HG03521 (cell line): Measurements from ENCODE around the gene LRRC25.
"Not testable (repeated sequence)": the region's sequence is repeated elsewhere in the genome, so short reads cannot be mapped to it uniquely, and the experiment has no call there.

Experiments used
- ATAC-seq: cut with Tn5 transposase; IDR thresholded peaks from one replicate; pipeline ENCODE4 v1.9.1; 2021; ENCODE audit warnings: mild to moderate bottlenecking, moderate library complexity; ENCODE audit not compliant: unreplicated experiment

The LRRC25 gene

DNA sequence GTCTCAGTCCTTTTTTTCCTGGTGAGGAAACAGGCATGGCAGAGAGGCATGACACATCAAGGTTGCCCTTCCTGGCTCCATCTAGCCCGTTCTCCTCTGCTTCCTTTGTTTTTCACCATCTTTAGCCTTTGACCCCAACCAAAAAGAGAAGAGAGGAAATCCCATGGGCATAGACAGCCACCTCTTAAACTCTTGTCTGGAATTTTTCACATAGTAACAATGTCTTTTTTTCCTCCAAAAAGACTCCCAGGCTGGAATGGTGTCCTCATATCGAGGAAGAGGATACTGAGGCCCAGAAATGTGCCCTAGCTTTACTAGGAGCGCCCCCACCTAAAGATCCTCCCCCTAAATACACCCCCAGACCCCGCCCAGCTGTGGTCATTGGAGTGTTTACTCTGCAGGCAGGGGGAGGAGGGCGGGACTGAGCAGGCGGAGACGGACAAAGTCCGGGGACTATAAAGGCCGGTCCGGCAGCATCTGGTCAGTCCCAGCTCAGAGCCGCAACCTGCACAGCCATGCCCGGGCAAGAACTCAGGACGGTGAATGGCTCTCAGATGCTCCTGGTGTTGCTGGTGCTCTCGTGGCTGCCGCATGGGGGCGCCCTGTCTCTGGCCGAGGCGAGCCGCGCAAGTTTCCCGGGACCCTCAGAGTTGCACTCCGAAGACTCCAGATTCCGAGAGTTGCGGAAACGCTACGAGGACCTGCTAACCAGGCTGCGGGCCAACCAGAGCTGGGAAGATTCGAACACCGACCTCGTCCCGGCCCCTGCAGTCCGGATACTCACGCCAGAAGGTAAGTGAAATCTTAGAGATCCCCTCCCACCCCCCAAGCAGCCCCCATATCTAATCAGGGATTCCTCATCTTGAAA, 11.5 kb downstream of the LRRC25 start, which contains the start of gene GDF15:
Gene GDF15, plus strand, starts transcription at position 484 of the 868 bp plus-strand sequence. Its CDS starts 32 bp downstream, at position 516.
- ATAC-seq = no peak

DNA sequence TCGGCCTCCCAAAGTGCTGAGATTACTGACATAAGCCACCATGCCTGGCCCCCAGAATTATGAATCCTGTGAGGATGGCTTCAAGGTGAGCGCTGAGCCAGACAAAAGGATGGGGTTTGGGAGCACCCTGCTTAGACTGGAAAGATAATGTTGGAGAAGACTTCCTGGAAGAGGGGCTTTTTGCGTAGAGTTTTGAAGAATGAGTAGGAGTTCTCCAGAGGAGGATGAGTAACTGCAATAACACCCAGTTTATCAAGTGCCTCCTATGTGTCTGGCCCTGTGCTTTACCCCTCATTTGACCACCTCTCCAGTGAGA, 12.1 kb downstream of the LRRC25 start:
- ATAC-seq = no peak

DNA sequence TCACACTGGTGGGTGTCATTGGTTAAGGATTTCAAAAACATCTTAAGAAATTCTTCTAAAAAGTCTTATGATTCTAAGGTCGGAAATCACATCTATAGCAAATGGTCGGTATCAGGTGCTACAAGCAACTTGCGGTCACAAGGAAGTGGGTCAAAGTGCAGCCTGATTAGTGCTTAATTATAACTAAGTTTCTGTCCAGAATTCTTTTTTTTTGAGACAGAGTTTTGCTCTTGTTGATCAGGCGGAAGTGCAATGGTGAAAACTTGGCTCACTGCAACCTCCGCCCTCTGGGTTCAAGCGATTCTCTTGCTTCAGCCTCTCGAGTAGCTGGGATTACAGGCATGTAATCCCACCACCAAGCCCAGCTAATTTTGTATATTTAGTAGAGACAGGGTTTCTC, 12.6 kb downstream of the LRRC25 start:
- ATAC-seq = no peak

DNA sequence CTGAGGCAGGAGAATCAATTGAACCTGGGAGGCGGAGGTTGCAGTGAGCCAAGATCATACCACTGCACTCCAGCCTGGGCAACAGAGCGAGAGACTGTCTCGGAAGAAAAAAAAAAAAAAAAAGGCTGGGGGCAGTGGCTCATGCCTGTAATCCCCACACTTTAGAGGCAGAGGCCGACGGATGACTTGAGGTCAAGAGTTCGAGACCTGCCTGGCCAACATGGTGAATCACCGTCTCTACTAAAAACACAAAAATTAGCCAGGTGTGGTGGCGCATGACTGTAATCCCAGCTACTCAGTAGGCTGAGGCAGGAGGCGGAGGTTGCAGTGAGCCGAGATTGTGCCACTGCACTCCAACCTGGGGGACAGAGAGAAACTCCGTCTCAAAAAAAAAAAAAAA, 13.8 kb downstream of the LRRC25 start:
- ATAC-seq = not testable (repeated sequence)

DNA sequence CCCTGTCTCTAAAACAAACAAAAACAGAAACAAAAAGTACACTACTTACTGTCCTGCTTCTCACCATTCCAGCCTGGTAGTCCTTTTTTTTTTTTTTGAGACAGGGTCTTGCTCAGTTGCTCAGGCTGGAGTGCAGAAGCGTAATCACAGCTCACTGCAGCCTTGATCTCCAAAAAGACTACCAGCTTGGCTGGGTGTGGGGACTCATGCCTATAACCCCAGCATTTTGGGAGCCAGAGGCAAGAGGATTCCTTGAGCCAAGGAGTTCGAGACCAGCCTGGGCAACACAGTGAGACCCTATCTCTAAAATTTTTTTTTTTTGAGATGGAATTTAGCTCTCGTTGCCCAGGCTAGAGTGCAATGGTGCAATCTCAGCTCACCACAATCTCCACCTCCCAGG, 16.6 kb downstream of the LRRC25 start:
- ATAC-seq = no peak

DNA sequence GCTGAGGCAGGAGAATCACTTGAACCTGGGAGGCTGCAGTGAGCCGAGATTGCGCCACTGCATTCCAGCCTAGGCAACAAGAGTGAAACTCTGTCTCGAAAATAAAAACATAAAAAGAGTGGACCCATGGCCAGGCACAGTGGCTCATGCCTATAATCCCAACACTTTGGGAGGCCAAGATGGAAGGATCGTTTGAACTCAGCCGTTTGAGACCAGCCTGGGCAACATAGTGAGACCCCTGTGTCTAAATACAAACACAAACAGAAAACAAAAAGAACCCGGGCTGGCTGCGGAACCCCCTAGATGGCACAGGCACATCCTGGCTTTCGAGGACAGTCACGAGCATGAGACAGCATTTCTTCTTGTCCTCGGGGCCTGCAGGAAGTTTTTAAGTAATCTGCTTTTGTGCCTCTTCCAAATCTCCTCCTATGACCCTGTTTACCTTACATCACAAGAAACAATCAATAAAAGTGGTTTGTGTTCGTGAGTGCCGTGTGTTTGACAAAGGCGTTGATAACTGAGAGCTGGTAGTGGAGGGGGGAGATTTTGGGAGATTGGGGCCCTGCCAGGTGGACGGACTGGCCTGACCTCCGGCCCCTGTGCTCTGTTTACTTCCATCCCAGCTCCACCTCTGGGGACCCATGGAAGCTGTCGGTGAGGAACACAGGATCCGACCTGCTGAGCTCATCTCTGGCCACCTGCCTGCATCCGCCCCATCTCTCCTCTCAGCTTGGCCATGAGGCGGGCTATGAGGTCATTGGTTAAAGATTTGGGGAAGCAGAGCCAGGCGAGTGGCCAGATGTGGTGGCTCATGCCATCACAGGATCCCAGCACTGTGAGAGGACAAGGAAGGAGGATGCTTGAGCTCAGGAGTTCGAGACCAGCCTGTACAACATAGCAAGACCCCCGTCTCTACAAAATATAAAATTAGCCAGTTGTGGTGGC, 17.3 kb downstream of the LRRC25 start:
- no peak for ATAC-seq

DNA sequence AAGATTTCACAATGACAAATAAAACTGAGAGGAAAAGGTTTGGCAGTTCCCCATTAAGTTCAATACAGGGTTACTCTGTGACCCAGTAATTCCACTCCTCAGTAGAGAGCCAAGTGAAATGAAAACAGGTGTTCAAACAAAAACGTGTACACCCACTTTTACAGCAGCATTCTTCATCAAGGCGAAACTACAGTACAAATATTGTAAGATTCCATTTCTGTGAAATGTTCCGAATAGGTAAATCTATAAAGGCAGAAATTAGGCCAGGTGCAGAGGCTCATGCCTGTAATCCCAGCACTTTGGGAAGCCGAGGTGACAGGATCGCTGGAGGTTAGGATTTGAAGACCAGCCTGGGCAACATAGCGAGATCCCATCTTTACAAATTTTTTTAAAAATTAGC, 20.4 kb downstream of the LRRC25 start:
- no peak for ATAC-seq

DNA sequence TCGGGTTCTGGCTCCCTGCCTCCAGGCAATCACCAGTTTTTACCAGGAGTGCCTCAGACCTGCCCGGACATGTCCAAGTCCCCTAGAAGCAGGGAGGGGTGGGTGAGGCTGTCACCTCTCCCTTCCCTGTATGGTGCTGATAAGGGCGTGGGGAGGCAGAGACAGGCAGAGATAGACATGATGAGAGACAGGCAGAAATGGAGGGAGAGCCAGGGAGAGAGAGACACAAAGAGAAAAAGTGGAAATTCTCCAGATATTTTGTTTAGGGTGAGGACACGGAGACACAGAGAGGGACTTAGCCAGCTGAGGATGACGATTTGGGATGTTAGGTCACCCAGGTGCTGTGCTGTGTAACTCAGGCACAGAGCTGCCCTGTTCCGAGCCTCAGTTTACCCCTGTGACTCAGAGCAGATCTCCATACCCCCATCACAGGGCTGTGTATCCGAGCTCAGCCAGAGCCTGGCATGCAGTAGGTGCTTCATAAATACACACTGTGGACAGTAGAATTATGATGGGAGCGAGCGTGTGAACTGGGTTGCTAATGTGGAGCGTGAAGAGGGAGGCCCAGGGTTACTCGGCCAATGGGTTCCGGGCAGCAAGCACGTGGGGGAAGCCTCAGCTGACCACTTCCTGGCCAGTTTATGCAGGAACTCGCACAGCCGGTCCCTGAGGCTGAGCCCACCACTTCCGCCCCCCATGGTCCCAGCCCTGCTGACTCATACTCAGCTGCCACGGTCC, 23.4 kb downstream of the LRRC25 start:
- ATAC-seq = peak; percentile 84

DNA sequence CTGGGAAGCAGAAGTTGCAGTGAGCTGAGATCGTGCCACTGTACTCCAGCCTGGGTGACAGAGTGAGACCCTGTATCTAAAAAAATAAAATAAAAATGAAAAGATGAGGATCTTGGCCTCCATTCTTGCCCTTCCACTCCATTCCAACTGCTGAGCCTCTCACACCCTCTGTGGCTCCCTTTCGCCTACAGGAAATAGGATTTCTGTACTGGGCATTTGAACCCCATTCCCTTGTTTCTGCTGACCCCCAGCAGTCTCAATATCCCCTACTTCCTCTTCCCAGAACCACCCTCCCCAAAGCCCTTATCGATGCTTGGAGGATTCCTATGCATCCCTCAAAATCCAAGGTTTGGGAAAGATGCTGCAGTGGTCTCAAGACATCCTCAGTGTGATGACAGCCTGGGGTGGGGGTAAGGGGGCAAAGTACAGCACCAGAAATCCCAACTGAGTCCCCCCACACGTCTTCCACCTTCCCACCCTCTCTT, 24.0 kb downstream of the LRRC25 start:
- ATAC-seq = no peak

DNA sequence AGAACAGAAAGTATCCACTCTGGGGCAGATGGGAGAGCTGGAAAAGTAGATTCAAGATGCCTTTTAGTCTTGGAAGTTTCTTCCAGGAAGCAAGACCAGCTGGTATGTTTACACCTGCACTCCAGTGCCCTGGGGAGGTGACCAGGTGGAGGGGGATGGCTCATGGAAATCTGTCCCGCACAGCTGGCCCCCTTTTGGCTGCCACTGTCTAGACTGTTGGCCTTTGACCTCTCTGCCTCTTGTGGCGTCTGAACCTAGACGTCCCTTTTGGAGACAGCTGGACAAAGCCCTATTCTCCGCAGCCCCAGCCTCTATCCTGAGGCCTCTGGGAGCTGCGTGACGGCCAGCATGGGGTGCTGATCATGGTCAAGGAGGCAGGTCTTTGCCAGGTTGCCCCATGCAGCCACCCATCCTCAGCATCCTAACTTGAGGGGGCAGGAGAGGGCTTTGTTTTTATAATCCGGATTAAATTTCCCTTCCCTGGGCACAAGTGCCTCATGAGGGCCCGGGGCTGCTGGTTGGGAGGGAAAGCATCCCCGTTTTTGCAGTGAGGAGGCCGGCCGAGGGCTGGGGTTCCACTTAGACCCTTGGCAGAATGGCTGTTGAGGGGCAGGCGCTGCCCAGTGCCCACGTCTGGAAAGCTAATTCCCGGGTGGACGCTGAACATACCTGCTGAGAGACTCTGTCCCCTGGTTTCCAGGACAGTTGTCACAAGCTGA, 28.8 kb downstream of the LRRC25 start:
- ATAC-seq = no peak

DNA sequence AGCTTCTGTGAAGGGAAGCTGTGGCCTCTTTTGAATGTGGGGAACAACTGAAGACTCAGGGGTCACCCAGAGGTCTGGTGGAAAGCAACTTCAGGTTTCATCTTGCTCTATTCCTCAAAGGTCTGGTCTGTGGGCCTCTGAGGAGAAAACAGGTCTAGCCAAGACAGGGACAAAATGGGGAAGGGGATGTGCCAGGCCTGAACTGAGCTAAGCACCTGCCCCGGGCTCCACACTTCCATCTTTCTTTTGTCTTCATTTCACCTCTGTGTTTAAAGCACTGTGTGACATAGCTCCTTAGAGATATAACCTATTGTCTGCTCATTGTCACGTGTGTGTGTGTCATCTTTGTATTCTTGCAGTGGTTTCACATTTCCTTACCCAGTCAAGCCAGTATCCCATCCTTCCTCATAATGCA, 31.4 kb downstream of the LRRC25 start:
- no peak for ATAC-seq

DNA sequence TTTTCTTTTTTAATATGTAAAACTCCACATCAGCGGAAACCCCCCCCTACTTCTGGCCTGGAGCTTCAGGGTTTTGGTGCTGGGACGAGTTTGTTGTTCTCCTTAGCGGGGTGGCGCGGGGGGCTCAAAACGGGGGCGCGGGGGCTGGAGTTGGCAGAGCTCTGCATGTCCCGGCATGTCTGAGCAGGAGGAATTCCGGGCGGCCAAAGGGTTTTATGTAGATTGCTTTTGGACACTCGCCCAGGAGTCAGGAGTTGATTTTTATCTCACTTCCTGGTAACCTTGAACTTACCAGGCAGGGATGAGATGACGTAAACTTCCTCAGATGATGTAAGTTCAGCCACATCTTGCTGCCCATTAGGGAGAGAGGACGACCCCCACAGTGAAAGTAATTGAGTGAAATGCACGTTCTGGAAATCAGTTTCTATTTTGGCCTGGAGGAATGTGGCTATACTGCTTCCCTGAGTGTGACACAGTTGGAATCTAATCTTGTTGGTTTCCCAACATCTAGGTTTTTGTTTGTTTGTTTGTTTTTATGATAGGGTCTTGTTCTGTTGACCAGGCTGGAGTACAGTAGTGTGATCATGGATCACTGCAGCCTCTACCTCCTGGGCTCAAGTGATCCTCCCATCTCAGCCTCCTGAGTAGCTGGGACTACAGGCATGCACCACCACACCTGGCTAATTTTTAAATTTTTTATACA, 32.4 kb downstream of the LRRC25 start:
- no peak for ATAC-seq

DNA sequence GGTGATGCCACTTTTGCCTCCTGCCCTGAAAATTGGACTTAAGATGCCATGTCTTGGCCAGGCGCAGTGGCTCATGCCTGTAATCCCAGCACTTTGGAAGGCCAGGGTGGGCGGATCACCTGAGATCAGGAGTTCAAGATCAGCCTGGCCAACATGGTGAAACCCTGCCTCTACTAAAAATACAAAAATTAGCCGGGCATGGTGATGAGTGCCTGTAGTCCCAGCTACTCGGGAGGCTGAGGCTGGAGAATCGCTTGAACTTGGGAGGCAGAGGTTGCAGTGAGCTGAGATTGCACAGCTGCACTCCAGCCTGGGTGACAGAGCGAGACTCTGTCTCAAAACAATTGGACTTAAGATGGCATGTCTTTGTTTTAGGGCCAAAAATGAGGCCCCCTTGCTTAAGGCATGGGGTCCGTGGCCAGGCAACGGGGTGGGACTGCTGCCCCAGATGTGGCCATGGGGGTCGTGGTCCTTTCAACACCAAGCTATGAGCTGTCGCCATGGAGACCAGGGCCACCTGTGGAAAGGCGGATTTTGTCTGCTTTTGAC, 33.1 kb downstream of the LRRC25 start:
- ATAC-seq = not testable (repeated sequence)

DNA sequence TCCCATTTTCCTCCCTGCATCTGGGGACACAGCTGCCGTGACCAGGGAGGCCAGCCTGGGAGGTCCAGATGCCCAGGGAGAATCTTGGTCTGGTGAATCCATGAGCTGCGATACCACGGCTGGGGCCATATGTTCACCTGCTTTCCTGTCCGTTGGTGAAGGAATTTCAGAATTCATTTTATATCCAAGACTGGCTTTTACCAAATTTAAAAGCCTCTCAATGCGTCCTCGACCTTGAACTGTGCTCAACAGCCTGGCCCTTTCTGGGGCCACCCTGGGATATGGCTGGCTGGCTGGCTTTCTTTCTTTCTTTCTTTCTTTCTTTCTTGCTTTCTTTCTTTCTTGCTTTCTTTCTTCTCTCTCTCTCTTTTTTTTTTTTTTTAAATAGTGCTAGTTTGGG, 33.6 kb downstream of the LRRC25 start:
- ATAC-seq = no peak

DNA sequence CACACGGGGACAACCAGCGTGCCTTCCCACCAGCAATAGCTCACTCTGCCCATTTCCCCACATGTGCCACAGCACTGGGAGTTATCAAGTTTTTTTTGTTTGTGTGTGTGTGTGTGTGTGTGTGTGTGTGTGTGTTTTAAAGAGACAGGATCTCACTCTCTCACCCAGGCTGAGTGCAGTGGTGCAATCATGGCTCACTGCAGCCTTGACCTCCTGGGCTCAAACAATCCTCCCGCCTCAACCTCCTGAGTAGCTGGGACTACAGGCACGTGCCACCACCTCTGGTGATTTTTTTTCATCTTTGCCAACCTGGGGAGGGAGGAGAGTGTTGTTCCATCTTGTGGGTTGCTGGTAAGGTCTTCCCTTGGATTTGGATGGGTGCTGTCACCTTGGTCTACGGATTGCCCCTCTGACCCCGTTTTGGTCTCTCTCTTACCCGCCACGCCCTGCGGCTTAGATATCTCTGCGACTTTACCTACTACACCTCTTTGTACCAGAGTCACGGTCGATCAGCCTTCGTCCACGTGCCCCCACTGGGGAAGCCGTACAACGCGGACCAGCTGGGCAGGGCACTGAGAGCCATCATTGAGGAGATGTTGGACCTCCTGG, 34.4 kb downstream of the LRRC25 start:
- no peak for ATAC-seq

DNA sequence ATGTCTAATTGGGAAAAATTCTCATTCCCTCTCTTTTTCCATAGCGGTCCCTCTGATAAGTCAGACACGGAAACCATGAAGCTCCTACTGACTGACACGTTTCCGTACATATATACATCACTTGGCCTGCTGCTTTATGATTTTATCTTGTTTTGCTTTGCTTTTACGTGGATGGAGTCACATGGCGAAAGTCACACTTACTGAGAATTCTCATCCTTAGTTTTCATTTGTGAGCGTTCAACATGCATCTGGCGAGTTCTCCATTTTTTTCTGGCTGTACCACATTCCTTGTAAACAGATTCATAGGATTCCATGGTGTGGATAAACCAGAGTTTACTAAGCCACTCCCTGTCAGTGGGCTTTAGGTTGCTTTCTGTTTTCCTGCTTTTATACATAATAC, 35.8 kb downstream of the LRRC25 start:
- no peak for ATAC-seq

DNA sequence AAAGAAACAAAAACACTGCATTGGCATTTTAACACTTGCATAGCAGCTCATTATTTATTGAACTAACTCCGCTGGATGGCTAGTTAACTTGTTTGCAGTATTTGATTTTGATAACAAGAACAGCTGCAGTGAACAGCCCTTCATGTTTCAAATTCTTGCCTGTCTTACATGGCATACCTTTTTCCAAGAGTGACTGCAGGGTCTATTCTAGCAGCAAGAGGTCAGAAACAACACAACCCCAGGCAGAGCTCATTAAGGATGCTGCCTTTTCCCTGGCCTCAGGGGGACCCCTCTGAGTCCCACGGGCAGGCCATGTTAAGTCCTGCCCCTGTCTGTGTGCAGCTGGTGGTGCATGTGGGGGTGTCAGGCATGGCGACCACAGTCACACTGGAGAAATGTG, 40.4 kb downstream of the LRRC25 start:
- no peak for ATAC-seq

DNA sequence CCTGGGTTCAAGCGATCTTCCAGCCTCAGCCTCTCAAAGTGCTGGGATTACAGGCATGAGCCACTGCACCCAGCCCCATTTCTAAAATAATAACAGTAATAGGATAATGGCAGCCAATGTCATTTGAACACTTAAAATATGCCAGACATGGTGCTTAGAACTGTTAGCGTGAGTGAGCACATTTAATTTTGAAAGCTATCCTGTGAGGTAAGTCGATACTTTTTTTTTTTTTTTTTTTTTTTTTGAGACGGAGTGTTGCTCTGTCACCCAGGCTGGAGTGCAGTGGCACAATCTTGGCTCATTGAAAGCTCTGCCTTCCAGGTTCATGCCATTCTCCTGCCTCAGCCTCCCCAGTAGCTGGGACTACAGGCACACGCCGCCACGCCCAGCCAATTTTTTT, 42.7 kb downstream of the LRRC25 start:
- ATAC-seq = not testable (repeated sequence)

DNA sequence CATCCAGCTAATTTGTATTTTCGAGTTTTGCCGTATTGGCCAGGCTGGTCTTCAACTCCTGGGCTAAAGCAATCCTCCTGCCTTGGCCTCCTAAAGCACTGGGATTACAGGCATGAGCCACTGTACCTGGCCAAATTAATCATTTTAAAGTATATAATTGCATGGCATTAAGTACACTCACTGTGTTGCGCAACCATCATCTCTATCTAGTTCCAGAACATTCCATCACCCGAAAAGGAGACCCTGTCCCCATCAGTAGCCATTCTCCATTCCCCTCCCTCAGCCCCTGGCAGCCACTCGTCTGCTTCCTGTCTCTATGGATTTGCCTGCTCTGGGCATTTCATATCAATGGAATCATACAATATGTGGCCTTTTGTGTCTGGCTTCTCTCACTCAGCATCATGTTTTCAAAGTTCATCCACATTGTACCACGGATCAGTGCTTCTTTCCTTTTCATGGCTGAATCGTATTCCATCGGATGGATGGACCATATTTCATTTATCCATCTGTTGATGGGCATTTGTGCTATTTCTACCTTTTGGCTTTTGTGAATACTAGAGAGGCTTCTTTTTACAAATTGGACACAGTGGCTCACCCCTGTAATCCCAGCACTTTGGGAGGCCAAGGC, 43.9 kb downstream of the LRRC25 start:
- ATAC-seq = no peak
